ENCODE measurements around the gene ACY1.
A peak's percentile ranks its signal among the peaks of the same experiment; 100 is the strongest.

The ACY1 gene

GRCh38 chr3:51999846-52000245 lies 16.5 kb downstream of the ACY1 start:
- no peak for TF ChIP-seq CTCF (conservative IDR thresholded peaks at IDR 0.05; ENCODE audit: control insufficient read depth, insufficient read depth, low read depth, low read length)
- H3K4me3 ChIP-seq (ENCODE audit: control insufficient read depth, low read depth, low read length), result no peak overlapping the region
- DNase-seq (ENCODE audit: low read depth), result no peak

- no peak overlapping the region for H3K4me3 ChIP-seq (ENCODE audit: control insufficient read depth, low read depth, low read length)
- DNase-seq (ENCODE audit: low read depth), result peak; percentile 50
- TF ChIP-seq CTCF (conservative IDR thresholded peaks at IDR 0.05; ENCODE audit: control insufficient read depth, insufficient read depth, low read depth, low read length), result peak; percentile 78
Measured at GRCh38 chr3:52001443-52001974, 18.2 kb downstream of the ACY1 start.

DNA sequence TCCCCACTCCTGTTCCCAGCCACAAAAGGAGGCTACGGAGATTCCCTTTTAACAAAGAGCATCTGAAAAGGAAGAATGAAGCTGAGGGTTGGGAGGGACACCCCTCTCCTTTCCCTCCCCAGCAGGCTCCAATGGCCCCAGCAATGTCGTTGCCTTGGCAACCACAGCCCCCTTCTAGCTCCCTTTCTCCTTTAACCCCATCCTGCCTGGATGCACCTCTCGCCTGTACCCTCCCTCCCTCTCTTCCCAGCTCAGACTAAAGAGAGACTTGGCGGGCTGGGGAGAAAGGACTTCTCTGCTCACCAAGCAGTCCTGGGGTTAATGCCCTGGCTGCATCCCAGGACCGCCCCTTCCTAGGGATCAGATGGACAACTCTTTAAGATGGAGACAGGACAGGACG lies 19.4 kb downstream of the ACY1 start:
- no peak overlapping the region for H3K4me3 ChIP-seq (ENCODE audit: control insufficient read depth, low read depth, low read length)
- TF ChIP-seq CTCF (conservative IDR thresholded peaks at IDR 0.05; ENCODE audit: control insufficient read depth, insufficient read depth, low read depth, low read length), result no peak
- no peak for DNase-seq (ENCODE audit: low read depth)

DNA sequence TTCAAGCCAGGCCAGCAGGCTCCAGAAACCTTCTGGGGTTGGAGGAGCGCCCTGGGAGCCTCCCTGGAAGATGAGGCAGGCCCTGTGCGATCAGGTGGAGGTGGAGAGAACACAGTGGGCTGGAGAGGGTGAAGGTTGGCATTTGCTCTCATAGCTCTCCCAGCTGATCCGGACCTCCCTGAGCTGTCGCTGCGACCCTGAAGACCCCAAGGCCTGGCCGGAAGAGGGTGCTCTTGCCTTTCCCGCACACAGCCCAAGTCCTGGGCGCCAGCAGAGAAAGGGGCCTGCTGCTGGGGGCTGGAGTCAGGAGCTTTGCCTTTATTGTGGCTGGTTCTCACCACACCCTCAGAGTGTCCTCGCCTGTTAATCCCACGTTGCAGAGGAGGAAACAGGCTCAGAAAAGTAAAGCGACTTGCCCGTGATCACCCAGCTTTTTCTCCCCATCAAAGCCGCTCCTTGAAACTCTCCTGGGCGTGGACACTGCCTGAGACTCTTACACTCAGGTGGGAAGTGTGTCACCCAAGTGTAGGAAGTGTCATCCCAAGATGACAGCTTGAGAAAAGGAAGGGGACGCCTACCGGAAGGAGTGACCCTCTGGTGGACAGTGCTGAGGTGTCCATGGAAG lies 20.9 kb downstream of the ACY1 start:
- H3K4me3 ChIP-seq (ENCODE audit: control insufficient read depth, low read depth, low read length), result no peak overlapping the region
- peak; percentile 30 for TF ChIP-seq CTCF (conservative IDR thresholded peaks at IDR 0.05; ENCODE audit: control insufficient read depth, insufficient read depth, low read depth, low read length)
- no peak for DNase-seq (ENCODE audit: low read depth)

DNA sequence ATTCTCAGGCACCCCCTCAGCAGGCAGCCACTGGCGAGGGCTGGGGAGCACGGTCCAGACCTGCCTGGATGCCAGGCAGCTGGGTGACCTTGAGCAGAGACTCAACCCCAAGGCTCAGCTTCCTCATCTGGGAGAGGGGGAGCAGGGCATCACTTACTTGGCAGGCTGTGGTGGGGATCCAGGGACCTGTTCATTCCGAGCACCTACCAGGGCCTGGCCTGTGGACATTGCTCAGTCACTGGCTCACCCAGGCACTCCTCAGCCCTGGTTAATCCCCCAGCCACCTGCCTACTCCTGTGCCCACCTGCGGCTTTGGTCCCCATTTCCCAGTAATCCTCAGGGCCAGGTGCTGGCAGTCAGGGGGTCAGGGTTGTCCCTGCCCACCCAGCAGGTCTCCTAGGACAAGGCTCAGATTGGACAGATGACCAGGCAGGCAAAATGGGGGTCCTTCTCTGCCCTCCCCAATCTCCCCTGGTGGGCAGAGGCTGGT lies 21.6 kb downstream of the ACY1 start:
- no peak for DNase-seq (ENCODE audit: low read depth)
- H3K4me3 ChIP-seq (ENCODE audit: control insufficient read depth, low read depth, low read length), result no peak overlapping the region
- TF ChIP-seq CTCF (conservative IDR thresholded peaks at IDR 0.05; ENCODE audit: control insufficient read depth, insufficient read depth, low read depth, low read length), result no peak

GRCh38 chr3:52005571-52005986 lies 22.2 kb downstream of the ACY1 start:
- TF ChIP-seq CTCF (conservative IDR thresholded peaks at IDR 0.05; ENCODE audit: control insufficient read depth, insufficient read depth, low read depth, low read length), result no peak
- H3K4me3 ChIP-seq (ENCODE audit: control insufficient read depth, low read depth, low read length), result no peak overlapping the region
- peak; percentile 81 for DNase-seq (ENCODE audit: low read depth)
